H1 (cell line): ENCODE results near the gene ADAMTS13. TPM values are rescaled to one million over a fixed set of nuclear protein-coding genes. Genes with fewer than 3 reads are reported as not detected.

ENCODE experiments used
- CTCF ChIA-PET: fragments of 300-600 bp; sonication (Branson Sonifier 250); formaldehyde crosslinking; loops from one replicate; lab custom pipeline; 2021; ENCODE audit not compliant: partially characterized antibody; lab: Charles Lee
- POLR2A ChIA-PET: fragments of 300-600 bp; sonication (Branson Sonifier 250); formaldehyde crosslinking; loops from one replicate; lab custom pipeline; 2021; ENCODE audit warnings: inconsistent platforms; ENCODE audit not compliant: partially characterized antibody; lab: Charles Lee
- DNase-seq, 2 experiments: peaks; one replicate each; pipeline versions ENCODE4 v3.0.0 to v3.0.0-alpha.2; 2010 to 2022; ENCODE audit warnings: low spot score in 2 of 2, low read depth in 1 of 2, mixed read lengths in 1 of 2
- FAIRE-seq: peaks from 2 replicates; lab custom pipeline; 2011; peaks lifted over from hg19 to GRCh38; lab: Jason Lieb, UNC
- H2AFZ ChIP-seq: 2 replicates; pipeline ENCODE4 v1.8.1; 2012; ENCODE audit warnings: low read length, inconsistent platforms
- H2AK5ac ChIP-seq: 2 replicates; pipeline ENCODE4 v1.6.1; 2013; ENCODE audit warnings: low read depth, low read length
- H2BK120ac ChIP-seq: replicated peaks from 2 replicates; pipeline ENCODE3; 2013; ENCODE audit warnings: low read depth, low read length, inconsistent platforms
- H2BK12ac ChIP-seq: 2 replicates; pipeline ENCODE4 v1.6.1; 2013; ENCODE audit warnings: low read depth, low read length
- H2BK15ac ChIP-seq: 2 replicates; pipeline ENCODE4 v1.6.1; 2013; ENCODE audit warnings: low read length
- H2BK20ac ChIP-seq: 2 replicates; pipeline ENCODE4 v1.6.1; 2013; ENCODE audit warnings: low read length
- H2BK5ac ChIP-seq: 2 replicates; pipeline ENCODE4 v1.6.1; 2013; ENCODE audit warnings: low read depth, low read length
- H3K14ac ChIP-seq: 2 replicates; pipeline ENCODE4 v1.6.1; 2013; ENCODE audit warnings: inconsistent platforms; ENCODE audit not compliant: insufficient read length
- H3K18ac ChIP-seq: 2 replicates; pipeline ENCODE4 v1.6.1; 2013; ENCODE audit warnings: low read length; ENCODE audit errors: extremely low read depth
- H3K23ac ChIP-seq: 2 replicates; pipeline ENCODE4 v1.6.1; 2013; ENCODE audit warnings: inconsistent platforms; ENCODE audit not compliant: insufficient read length
- H3K23me2 ChIP-seq: 2 replicates; pipeline ENCODE4 v1.6.1; 2013; ENCODE audit warnings: low read depth, low read length
- H3K27ac ChIP-seq: 2 replicates; pipeline ENCODE4 v1.6.1; 2011; ENCODE audit warnings: low read depth, low read length, inconsistent platforms
- H3K27me3 ChIP-seq, 4 experiments: replicated peaks in 1 of 4; 1 replicate in 1 of 4; 2 replicates in 3 of 4; pipeline versions ENCODE4 v1.6.1 to v1.8.1; 2011 to 2013; ENCODE audit warnings: low read length in 3 of 4, mild to moderate bottlenecking in 3 of 4, inconsistent platforms in 2 of 4, mixed read lengths in 2 of 4, moderate library complexity in 1 of 4; ENCODE audit not compliant: control insufficient read depth in 3 of 4, insufficient read depth in 3 of 4; ENCODE audit errors: extremely low read depth in 1 of 4
- H3K36me3 ChIP-seq, 4 experiments: 2 replicates each; pipeline versions ENCODE4 v1.6.1 to v1.8.1; 2011 to 2013; ENCODE audit warnings: mild to moderate bottlenecking in 4 of 4, low read length in 3 of 4, moderate library complexity in 2 of 4, control low read depth in 1 of 4, inconsistent platforms in 1 of 4; ENCODE audit not compliant: insufficient read depth in 4 of 4, control insufficient read depth in 2 of 4
- H3K4ac ChIP-seq: replicated peaks from 2 replicates; pipeline ENCODE3; 2013; ENCODE audit warnings: low read length, low read depth, mixed read lengths, inconsistent platforms; ENCODE audit not compliant: insufficient read length
- H3K4me1 ChIP-seq, 4 experiments: replicated peaks in 1 of 4; 1 replicate in 1 of 4; 2 replicates in 3 of 4; pipeline versions ENCODE4 v1.6.1 to v1.8.1; 2011 to 2013; ENCODE audit warnings: low read length in 3 of 4, inconsistent platforms in 2 of 4, mixed read lengths in 1 of 4; ENCODE audit not compliant: insufficient read depth in 4 of 4, control insufficient read depth in 3 of 4
- H3K4me2 ChIP-seq, 2 experiments: 2 replicates each; pipeline versions ENCODE4 v1.6.1 to v1.8.1; 2011 to 2013; ENCODE audit warnings: low read depth in 2 of 2, low read length in 2 of 2, control low read depth in 1 of 2, inconsistent platforms in 1 of 2, mild to moderate bottlenecking in 1 of 2; ENCODE audit not compliant: insufficient read depth in 1 of 2
- H3K4me3 ChIP-seq, 4 experiments: fragments of 200-600, 300-600 bp in 1 of 4; sonication (generic), shearing (Covaris generic), sonication (Bioruptor Twin) in 1 of 4; 2 replicates each; pipeline versions ENCODE4 v1.5.1 to v1.8.1; 2011 to 2016; ENCODE audit warnings: low read length in 4 of 4, low read depth in 3 of 4, control low read depth in 2 of 4, inconsistent platforms in 2 of 4, mild to moderate bottlenecking in 2 of 4, mixed read lengths in 1 of 4, moderate library complexity in 1 of 4; ENCODE audit not compliant: insufficient read depth in 2 of 4; ENCODE audit errors: extremely low read depth in 1 of 4
- H3K56ac ChIP-seq: replicated peaks from 2 replicates; pipeline ENCODE3; 2013; ENCODE audit warnings: low read depth, mild to moderate bottlenecking, mixed read lengths, low read length, inconsistent platforms; ENCODE audit not compliant: insufficient read length
- H3K79me1 ChIP-seq: 2 replicates; pipeline ENCODE4 v1.6.1; 2013; ENCODE audit warnings: low read depth, low read length, control low read depth
- H3K79me2 ChIP-seq, 2 experiments: 2 replicates each; pipeline versions ENCODE4 v1.6.1 to v1.8.1; 2012 to 2013; ENCODE audit warnings: low read length in 2 of 2, mild to moderate bottlenecking in 2 of 2, inconsistent platforms in 1 of 2; ENCODE audit not compliant: insufficient read depth in 2 of 2, control insufficient read depth in 1 of 2
- H3K9ac ChIP-seq, 4 experiments: replicated peaks in 1 of 4; 1 replicate in 1 of 4; 2 replicates in 3 of 4; pipeline versions ENCODE4 v1.6.1 to v1.8.1; 2011 to 2013; ENCODE audit warnings: low read depth in 3 of 4, low read length in 3 of 4, control low read depth in 2 of 4, mild to moderate bottlenecking in 2 of 4, moderate library complexity in 2 of 4, inconsistent platforms in 1 of 4; ENCODE audit errors: extremely low read depth in 1 of 4
- H3K9me3 ChIP-seq, 2 experiments: 2 replicates each; pipeline versions ENCODE4 v1.6.1 to v1.8.1; 2012 to 2013; ENCODE audit warnings: mild to moderate bottlenecking in 2 of 2, moderate library complexity in 2 of 2, control low read depth in 1 of 2, inconsistent platforms in 1 of 2, low read depth in 1 of 2, low read length in 1 of 2, mixed read lengths in 1 of 2; ENCODE audit not compliant: insufficient read depth in 2 of 2
- H4K20me1 ChIP-seq, 2 experiments: replicated peaks in 1 of 2; 2 replicates each; pipeline versions ENCODE3 to v1.8.1; 2011 to 2013; ENCODE audit warnings: inconsistent platforms in 2 of 2, low read length in 2 of 2, mild to moderate bottlenecking in 1 of 2; ENCODE audit not compliant: insufficient read depth in 2 of 2, control insufficient read depth in 1 of 2
- H4K5ac ChIP-seq: 2 replicates; pipeline ENCODE4 v1.6.1; 2013; ENCODE audit warnings: low read length, low read depth, mixed read lengths, inconsistent platforms; ENCODE audit not compliant: insufficient read length
- H4K8ac ChIP-seq: 2 replicates; pipeline ENCODE4 v1.8.0; 2013; ENCODE audit warnings: mild to moderate bottlenecking, moderate library complexity, low read length, inconsistent platforms; ENCODE audit not compliant: insufficient read depth; ENCODE audit errors: extremely low read depth
- H4K91ac ChIP-seq: replicated peaks from 2 replicates; pipeline ENCODE3; 2013; ENCODE audit warnings: low read length, mixed read lengths, inconsistent platforms; ENCODE audit not compliant: insufficient read length
- MAFK ChIP-seq: IDR thresholded peaks from 2 replicates; pipeline ENCODE4 v1.6.1; 2012; ENCODE audit warnings: low read depth, mild to moderate bottlenecking, improper control_type of control experiment, low read length
- TEAD4 ChIP-seq: IDR thresholded peaks from 2 replicates; pipeline ENCODE4 v1.6.1; 2012; ENCODE audit warnings: low read depth, low read length, inconsistent platforms, mixed read lengths
- WGBS, 2 experiments: shearing (Covaris generic) in 1 of 2; methylation state at CpG; one replicate each; pipeline versions ENCODE4 v1.1.6 to v1.1.7; 2013 to 2015; ENCODE audit warnings: low lambda C conversion rate in 2 of 2, mixed read lengths in 2 of 2, inconsistent platforms in 1 of 2, low coverage in 1 of 2, missing lambda C conversion rate in 1 of 2; ENCODE audit not compliant: insufficient replicate concordance in 2 of 2, insufficient coverage in 1 of 2, insufficient read length in 1 of 2; ENCODE audit errors: extremely low coverage in 1 of 2, missing lambda C conversion rate in 1 of 2; 5-methylcytosine and 5-hydroxymethylcytosine counted together
- polyA plus RNA-seq, 7 experiments: library from polyadenylated mRNA; depleted of rRNA in 3 of 7; stranded (reverse) in 5 of 7; unstranded in 2 of 7; fragments of >200 nt in 5 of 7; fragments of 200-250 nt in 2 of 7; gene quantifications; 1 replicate in 5 of 7; 2 replicates in 1 of 7; 4 replicates in 1 of 7; pipeline versions ENCODE4 v1.2.1 to v1.2.3, GENCODE V29; 2011 to 2013; ENCODE audit warnings: missing spikeins in 2 of 7, mixed read lengths in 2 of 7
- total RNA-seq: library from RNA; stranded (reverse); fragmentation: NEBNext Ultra II Directional; extraction: Animal tissue kit (Norgen Biotek cat#: 25700); gene quantifications from 2 replicates; pipeline ENCODE4 v1.2.1, GENCODE V29; 2021

ADAMTS13 gene
- total and polyA plus RNA-seq, 2 of the 8 experiments (the other 6 are each of a cell fraction or from before 2014, with no cell fraction given): 4.4 to 5.8 TPM

DNA sequence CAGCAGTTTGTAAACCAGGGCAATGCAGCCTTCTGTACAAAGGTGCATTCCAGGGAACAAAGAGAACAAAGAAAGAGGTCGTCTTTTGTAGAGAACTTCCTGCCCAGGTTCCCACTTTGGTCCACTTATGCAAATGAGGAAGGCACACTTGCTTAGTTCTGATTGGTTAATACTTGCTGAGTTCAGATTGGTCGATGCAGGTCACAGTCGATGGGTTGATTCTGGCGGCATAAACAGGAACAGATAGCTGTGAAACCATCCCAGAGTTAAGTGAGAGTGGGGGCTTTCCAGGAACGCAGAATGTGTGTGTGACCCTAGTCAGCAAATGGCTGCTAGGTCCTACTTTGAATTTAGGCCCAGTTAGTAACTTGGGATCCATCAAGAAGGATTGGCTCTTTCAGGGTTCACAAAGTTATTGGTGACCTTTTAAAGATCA lies 1.8 kb upstream of the ADAMTS13 start:
- POLR2A ChIA-PET: no interaction called here
- WGBS, 2 experiments: 86% methylated on average over 5 of the region's 5 CpGs; no CpG with 5 or more reads in 1 of the 2 experiments

More for the DNA sequence above, 1.8 kb upstream of the ADAMTS13 start:
- no peak overlapping the region for H4K8ac ChIP-seq
- H3K79me1 ChIP-seq: peaks cover 11% of the 10 kb centered on the region
- no peak overlapping the region for H3K4ac ChIP-seq
- no peak overlapping the region for H2BK20ac ChIP-seq
- H3K9me3 ChIP-seq: no peaks in the 10 kb centered on the region
- no peak overlapping the region for H3K56ac ChIP-seq
- peaks cover 4% of the 10 kb centered on the region for H3K23me2 ChIP-seq
- H3K14ac ChIP-seq: no peak overlapping the region
- H2BK12ac ChIP-seq: 0 out of 2 replicates have a peak overlapping the region, but pooled peaks have one; percentile 50
- H2AFZ ChIP-seq: no peak overlapping the region
- peaks cover 0 to 6% (median 0%) of the 10 kb centered on the region in 4 experiments; a peak in 2 of 8 replicates for H3K36me3 ChIP-seq
- peak overlapping the region; percentile 95; the same call in 1 of the 2 replicates for H2AK5ac ChIP-seq
- H3K4me1 ChIP-seq: peaks cover 0 to 20% (median 5%) of the 10 kb centered on the region in 4 experiments; a peak in 4 of 7 replicates
- no peak overlapping the region for H3K4me3 ChIP-seq
- no peak overlapping the region for H2BK5ac ChIP-seq
- H4K20me1 ChIP-seq: peaks cover 0 to 5% of the 10 kb centered on the region in 2 experiments
- no peak overlapping the region for H4K5ac ChIP-seq
- H3K18ac ChIP-seq: no peak overlapping the region
- peak overlapping the region; percentile 21 for H2BK120ac ChIP-seq
- no peaks in the 10 kb centered on the region; a peak in 1 of 7 replicates for H3K27me3 ChIP-seq
- H2BK15ac ChIP-seq: no peak overlapping the region
- CTCF ChIA-PET: interaction anchor here (1.2 to 3.7 kb wide), 5 partner anchors 11 to 61 kb away, joined by 3 to 16 read pairs (median 4); no protein-coding TSS in a partner anchor
- 0 out of 2 replicates have a peak, but pooled peaks have one; percentile 26 for TF ChIP-seq TEAD4
- TF ChIP-seq MAFK: no peak
- H3K79me2 ChIP-seq: peaks cover 0 to 22% of the 10 kb centered on the region in 2 experiments; a peak in 2 of 4 replicates
- no peak for DNase-seq
- no peak overlapping the region for H3K23ac ChIP-seq
- no peak overlapping the region; a peak in 1 of 4 replicates for H3K4me2 ChIP-seq
- no peak for FAIRE-seq
- no peak overlapping the region for H4K91ac ChIP-seq
- H3K9ac ChIP-seq: no peak overlapping the region
- H3K27ac ChIP-seq: no peak overlapping the region
